ENCODE results near the gene CELA3A. TPM values are rescaled to one million over a fixed set of nuclear protein-coding genes. Genes with fewer than 3 reads are reported as not detected.

Gene CELA3A
- total and polyA plus RNA-seq, 2 of the 13 experiments (the other 11 are each of a cell fraction or from before 2014, with no cell fraction given), result 0.09 TPM; not detected in 1

GRCh38 chr1:22048351-22049192 is 47.1 kb downstream of the CELA3A start (continued):
- no peak for TF ChIP-seq IRF1 (CRISPR knock-in tag; IDR thresholded peaks at IDR 0.05; ENCODE audit: low read depth)
- no peak for TF ChIP-seq ZNF678 (CRISPR knock-in tag; IDR thresholded peaks at IDR 0.05)
- no peak for TF ChIP-seq NR3C1 (CRISPR knock-in tag; IDR thresholded peaks at IDR 0.05)
- TF ChIP-seq ZNF652 (CRISPR knock-in tag; IDR thresholded peaks at IDR 0.05; ENCODE audit: borderline replicate concordance, low read depth), result no peak
- no peak for TF ChIP-seq FOXA1 (IDR thresholded peaks at IDR 0.05)
- TF ChIP-seq FOXA1 (CRISPR knock-in tag; IDR thresholded peaks at IDR 0.05), result no peak
- no peak for TF ChIP-seq IKZF5 (CRISPR knock-in tag; IDR thresholded peaks at IDR 0.05)
- no peak for TF ChIP-seq ETS1 (CRISPR knock-in tag; IDR thresholded peaks at IDR 0.05)
- TF ChIP-seq FOXO4 (CRISPR knock-in tag; conservative IDR thresholded peaks at IDR 0.05), result no peak
- TF ChIP-seq ZSCAN31 (CRISPR knock-in tag; IDR thresholded peaks at IDR 0.05; ENCODE audit: low read depth), result no peak
- TF ChIP-seq ZBTB39 (CRISPR knock-in tag; IDR thresholded peaks at IDR 0.05), result no peak
- no peak for TF ChIP-seq AKNA (CRISPR knock-in tag; IDR thresholded peaks at IDR 0.05; ENCODE audit: borderline replicate concordance)
- no peak for TF ChIP-seq ZFP36L2 (CRISPR knock-in tag; IDR thresholded peaks at IDR 0.05)
